GM12878 (cell line): ENCODE data around the gene PGAP6. TPM values are rescaled to one million over a fixed set of nuclear protein-coding genes. Genes with fewer than 3 reads are reported as not detected.
"Not testable (repeated sequence)": the region's sequence is repeated elsewhere in the genome, so short reads cannot be mapped to it uniquely, and the experiment has no call there.

Source experiments
- ATAC-seq: fragments of 200-7000 bp; cut with Tn5 transposase; 3 replicates; pipeline ENCODE4 v1.9.1; 2020; ENCODE audit warnings: mild to moderate bottlenecking, moderate library complexity
- BruUV-seq: library from RNA; stranded (reverse); fragments of 400-500 nt; replicated peaks from 2 replicates; lab custom pipeline; 2021; lab: Mats Ljungman, UMichigan
- CTCF ChIA-PET: fragments of 300-600 bp; sonication (Branson Sonifier 250); formaldehyde crosslinking; extraction: SDS; loops from one replicate; lab custom pipeline; 2021; ENCODE audit warnings: inconsistent platforms; lab: Yijun Ruan, JAX
- POLR2A ChIA-PET: fragments of 350-600 bp; formaldehyde crosslinking; extraction: SDS; loops from one replicate; lab custom pipeline; 2021; ENCODE audit warnings: inconsistent platforms; lab: Charles Lee
- RAD21 ChIA-PET: fragments of 300-600 bp; sonication (Branson Sonifier 250); formaldehyde crosslinking; loops from one replicate; lab custom pipeline; 2023; ENCODE audit warnings: antibody characterized with exemption; ENCODE audit not compliant: unreplicated experiment; lab: Charles Lee
- SMC1A ChIA-PET: fragments of 300-600 bp; sonication (Branson Sonifier 250); formaldehyde crosslinking; loops from one replicate; lab custom pipeline; 2023; ENCODE audit not compliant: unreplicated experiment, uncharacterized antibody; lab: Charles Lee
- DNase-seq: peaks from one replicate; pipeline ENCODE4 v3.0.0-alpha.2; 2011; ENCODE audit warnings: low read depth, low spot score
- FAIRE-seq: peaks from 3 replicates; lab custom pipeline; 2011; peaks lifted over from hg19 to GRCh38; lab: Jason Lieb, UNC
- H2AFZ ChIP-seq: 2 replicates; pipeline ENCODE4 v1.6.0; 2011; ENCODE audit warnings: low read depth, low read length, control low read depth; ENCODE audit not compliant: control insufficient read depth
- H3K27ac ChIP-seq: 2 replicates; pipeline ENCODE4 v1.5.1; 2011; ENCODE audit warnings: control low read depth; ENCODE audit not compliant: control insufficient read depth, insufficient read depth
- H3K27me3 ChIP-seq, 2 experiments: replicated peaks in 1 of 2; 2 replicates each; pipeline versions ENCODE4 v1.6.0 to v1.6.1; 2011; ENCODE audit warnings: low read length in 1 of 2; ENCODE audit not compliant: control insufficient read depth in 2 of 2, insufficient read depth in 2 of 2
- H3K36me3 ChIP-seq, 2 experiments: 2 replicates each; pipeline ENCODE4 v1.5.1; 2011; ENCODE audit warnings: low read length in 1 of 2; ENCODE audit not compliant: control insufficient read depth in 2 of 2, insufficient read depth in 2 of 2
- H3K4me1 ChIP-seq: 2 replicates; pipeline ENCODE4 v1.6.1; 2011; ENCODE audit warnings: mild to moderate bottlenecking, low read length, moderate library complexity, mixed read lengths; ENCODE audit not compliant: control insufficient read depth, insufficient read depth
- H3K4me2 ChIP-seq: 2 replicates; pipeline ENCODE4 v1.6.0; 2011; ENCODE audit warnings: control low read depth; ENCODE audit not compliant: control insufficient read depth, insufficient read depth
- H3K4me3 ChIP-seq: fragments of 200-600 bp; sonication (generic); 2 replicates; pipeline ENCODE4 v1.5.1; 2016
- H3K79me2 ChIP-seq: 2 replicates; pipeline ENCODE4 v1.6.0; 2011; ENCODE audit warnings: low read length; ENCODE audit not compliant: control insufficient read depth, insufficient read depth
- H3K9ac ChIP-seq: 2 replicates; pipeline ENCODE4 v1.8.0; 2011; ENCODE audit warnings: low read length, control low read depth, mixed read lengths; ENCODE audit not compliant: control insufficient read depth, insufficient read depth
- H3K9me3 ChIP-seq: replicated peaks from 3 replicates; pipeline ENCODE4 v1.5.1; 2011; ENCODE audit warnings: mild to moderate bottlenecking, low read length; ENCODE audit not compliant: control insufficient read depth, insufficient read depth
- H4K20me1 ChIP-seq: 2 replicates; pipeline ENCODE4 v1.6.0; 2011; ENCODE audit not compliant: control insufficient read depth, insufficient read depth
- BHLHE40 ChIP-seq, 2 experiments: fragments of 450-650 bp in 1 of 2; IDR thresholded peaks; 2 replicates each; pipeline ENCODE4 v1.6.1; 2011 to 2017; ENCODE audit warnings: low read depth in 2 of 2, borderline replicate concordance in 1 of 2, improper control_type of control experiment in 1 of 2, low read length in 1 of 2, mild to moderate bottlenecking in 1 of 2
- HDAC6 ChIP-seq: fragments of 200-600 bp; sonication (generic); IDR thresholded peaks from one replicate; pipeline ENCODE4 v1.8.0; 2017; ENCODE audit warnings: antibody characterized with exemption; ENCODE audit not compliant: unreplicated experiment
- MTA3 ChIP-seq: IDR thresholded peaks from 2 replicates; pipeline ENCODE4 v1.6.1; 2012; ENCODE audit warnings: low read length, inconsistent platforms, borderline replicate concordance
- POU2F2 ChIP-seq: IDR thresholded peaks from 3 replicates; pipeline ENCODE4 v1.6.1; 2011; ENCODE audit warnings: low read depth, mild to moderate bottlenecking, low read length, borderline replicate concordance
- YY1 ChIP-seq: IDR thresholded peaks from 2 replicates; pipeline ENCODE4 v1.6.1; 2011; ENCODE audit warnings: low read depth, mild to moderate bottlenecking, low read length
- ZNF207 ChIP-seq: fragments of 450-650 bp; IDR thresholded peaks from 2 replicates; pipeline ENCODE4 v1.6.1; 2014; ENCODE audit warnings: antibody characterized with exemption, mild to moderate bottlenecking, borderline replicate concordance
- WGBS: methylation state at CpG from one replicate; pipeline ENCODE4 v1.1.6; 2016; ENCODE audit warnings: low lambda C conversion rate; ENCODE audit not compliant: insufficient replicate concordance, insufficient coverage; ENCODE audit errors: missing lambda C conversion rate; 5-methylcytosine and 5-hydroxymethylcytosine counted together
- in situ Hi-C: fragments of 300-500 bp; cut with MboI; formaldehyde crosslinking; loops from 9 replicates; pipeline ENCODE4 v1.14.3; 2018; ENCODE audit warnings: mixed read lengths
- intact Hi-C: fragments of 100-400 bp; cut with micrococcal nuclease; formaldehyde crosslinking; loops from one replicate; pipeline ENCODE4 v1.14.2; 2022; ENCODE audit not compliant: unreplicated experiment
- polyA plus RNA-seq, 11 experiments: library from polyadenylated mRNA; depleted of rRNA in 4 of 11; unstranded in 6 of 11; stranded (reverse) in 5 of 11; fragments of >200 nt; fragmentation: Nextera tagmentation in 4 of 11; fragmentation: Illumina TruSeq in 1 of 11; extraction: Ambion mirVana in 4 of 11; extraction: Trizol in 1 of 11; gene quantifications; 1 replicate in 1 of 11; 2 replicates in 10 of 11; pipeline versions ENCODE4 v1.2.1 to v1.2.3, GENCODE V29; 2011 to 2016; ENCODE audit warnings: inconsistent platforms in 2 of 11, missing spikeins in 2 of 11, low read depth in 1 of 11
- total RNA-seq, 4 experiments: library from RNA; depleted of rRNA in 3 of 4; stranded (reverse); fragments of >200 nt in 3 of 4; fragmentation: Illumina TruSeq in 1 of 4; extraction: Trizol in 1 of 4; gene quantifications; 2 replicates each; pipeline versions ENCODE4 v1.2.1 to v1.2.3, GENCODE V29; 2013 to 2021
- TF ChIP-seq, protein P1 (sequence below): fragments of 450-650 bp; IDR thresholded peaks from 2 replicates; pipeline ENCODE4 v1.6.1; 2016; ENCODE audit warnings: mild to moderate bottlenecking, moderate library complexity, borderline replicate concordance

The PGAP6 gene
- total and polyA plus RNA-seq, 10 of the 15 experiments (the other 5 are each of a cell fraction or from before 2014, with no cell fraction given): 0.76 to 48.8 (median 18.4) TPM

GRCh38 chr16:378113-378820 is 3.5 kb downstream of the PGAP6 start:
- SMC1A ChIA-PET, DNase-seq, CTCF ChIA-PET, FAIRE-seq, intact Hi-C loops, RAD21 ChIA-PET, H3K27me3 ChIP-seq, in situ Hi-C loops, H3K4me1 ChIP-seq, H4K20me1 ChIP-seq, H3K4me2 ChIP-seq, H3K27ac ChIP-seq, H3K9ac ChIP-seq, H2AFZ ChIP-seq, H3K36me3 ChIP-seq, ATAC-seq, BruUV-seq, POLR2A ChIA-PET, H3K4me3 ChIP-seq, H3K9me3 ChIP-seq: not testable (repeated sequence)
- peaks cover 14% of the 10 kb centered on the region for H3K79me2 ChIP-seq
- 92% methylated on average over 22 of the region's 36 CpGs for WGBS

DNA sequence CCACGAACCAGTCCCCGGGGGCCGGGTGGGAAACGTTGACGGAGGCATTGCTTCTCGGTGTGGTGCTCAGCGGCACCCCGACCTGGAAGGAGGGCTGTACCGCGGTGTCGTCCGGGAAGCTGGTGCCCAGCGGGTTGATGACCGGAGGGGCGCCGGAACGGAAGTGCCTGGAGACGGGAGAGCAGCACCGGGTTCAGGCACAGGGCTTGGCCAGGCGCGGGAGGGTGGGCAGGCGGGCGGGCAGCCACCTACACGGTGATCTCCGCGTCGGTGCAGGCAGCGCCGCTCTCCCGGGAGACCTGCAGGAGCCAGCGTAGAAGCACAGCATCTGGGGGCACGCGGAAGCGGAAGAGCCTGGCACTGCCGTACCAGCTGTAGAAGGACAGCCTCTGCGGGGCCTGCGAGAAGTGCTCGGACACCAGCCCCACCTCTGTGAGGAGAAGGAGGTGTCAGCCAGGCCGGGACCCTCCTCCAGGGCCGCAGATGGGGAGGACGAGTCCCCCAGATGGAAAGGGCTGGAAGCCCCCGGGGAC is 4.3 kb downstream of the PGAP6 start:
- Histone ChIP-seq H3K9me3 (no peaks in the 10 kb centered on the region), H3K36me3 (peaks cover 0 to 7% of the 10 kb centered on the region in 2 experiments; a peak in 2 of 4 replicates), H3K27ac (no peak overlapping the region), H3K79me2 (peaks cover 14% of the 10 kb centered on the region), H3K4me3 (no peak overlapping the region), H3K4me2 (no peak overlapping the region), H4K20me1 (no peaks in the 10 kb centered on the region), H3K27me3 (no peaks in the 10 kb centered on the region), H2AFZ (no peak overlapping the region), H3K9ac (no peak overlapping the region), H3K4me1 (no peaks in the 10 kb centered on the region)
- DNase-seq (no peak), ATAC-seq (no peak)
- no TSS peak for BruUV-seq
- POLR2A ChIA-PET: no interaction called here
- in situ Hi-C loops: no loop called here
- CTCF ChIA-PET: no interaction called here
- no peak for TF ChIP-seq BHLHE40 (IDR thresholded peaks at IDR 0.05; ENCODE audit: borderline replicate concordance in 1 of 2, low read depth in 2 of 2, low read length in 1 of 2)
- no peak for TF ChIP-seq ZNF207
- no peak for TF ChIP-seq POU2F2
- no peak for TF ChIP-seq HDAC6
- TF ChIP-seq YY1: no peak
- TF ChIP-seq MTA3: no peak
- TF ChIP-seq, protein P1, sequence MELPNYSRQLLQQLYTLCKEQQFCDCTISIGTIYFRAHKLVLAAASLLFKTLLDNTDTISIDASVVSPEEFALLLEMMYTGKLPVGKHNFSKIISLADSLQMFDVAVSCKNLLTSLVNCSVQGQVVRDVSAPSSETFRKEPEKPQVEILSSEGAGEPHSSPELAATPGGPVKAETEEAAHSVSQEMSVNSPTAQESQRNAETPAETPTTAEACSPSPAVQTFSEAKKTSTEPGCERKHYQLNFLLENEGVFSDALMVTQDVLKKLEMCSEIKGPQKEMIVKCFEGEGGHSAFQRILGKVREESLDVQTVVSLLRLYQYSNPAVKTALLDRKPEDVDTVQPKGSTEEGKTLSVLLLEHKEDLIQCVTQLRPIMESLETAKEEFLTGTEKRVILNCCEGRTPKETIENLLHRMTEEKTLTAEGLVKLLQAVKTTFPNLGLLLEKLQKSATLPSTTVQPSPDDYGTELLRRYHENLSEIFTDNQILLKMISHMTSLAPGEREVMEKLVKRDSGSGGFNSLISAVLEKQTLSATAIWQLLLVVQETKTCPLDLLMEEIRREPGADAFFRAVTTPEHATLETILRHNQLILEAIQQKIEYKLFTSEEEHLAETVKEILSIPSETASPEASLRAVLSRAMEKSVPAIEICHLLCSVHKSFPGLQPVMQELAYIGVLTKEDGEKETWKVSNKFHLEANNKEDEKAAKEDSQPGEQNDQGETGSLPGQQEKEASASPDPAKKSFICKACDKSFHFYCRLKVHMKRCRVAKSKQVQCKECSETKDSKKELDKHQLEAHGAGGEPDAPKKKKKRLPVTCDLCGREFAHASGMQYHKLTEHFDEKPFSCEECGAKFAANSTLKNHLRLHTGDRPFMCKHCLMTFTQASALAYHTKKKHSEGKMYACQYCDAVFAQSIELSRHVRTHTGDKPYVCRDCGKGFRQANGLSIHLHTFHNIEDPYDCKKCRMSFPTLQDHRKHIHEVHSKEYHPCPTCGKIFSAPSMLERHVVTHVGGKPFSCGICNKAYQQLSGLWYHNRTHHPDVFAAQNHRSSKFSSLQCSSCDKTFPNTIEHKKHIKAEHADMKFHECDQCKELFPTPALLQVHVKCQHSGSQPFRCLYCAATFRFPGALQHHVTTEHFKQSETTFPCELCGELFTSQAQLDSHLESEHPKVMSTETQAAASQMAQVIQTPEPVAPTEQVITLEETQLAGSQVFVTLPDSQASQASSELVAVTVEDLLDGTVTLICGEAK: no peak
- TF ChIP-seq, all 136 proteins: peak for 0
- SMC1A ChIA-PET: no interaction called here
- intact Hi-C loops: no loop called here
- WGBS: 79% methylated on average over 21 of the region's 42 CpGs
- RAD21 ChIA-PET: no interaction called here
- no peak for FAIRE-seq
